Measurements from ENCODE around the gene MRPL42.
"Not testable (repeated sequence)": the region's sequence is repeated elsewhere in the genome, so short reads cannot be mapped to it uniquely, and the experiment has no call there.

Gene MRPL42

GRCh38 chr12:93549174-93549573 lies 81.9 kb downstream of the MRPL42 start:
- DNase-seq (ENCODE audit: low spot score), result no peak

- DNase-seq (ENCODE audit: low spot score), result no peak
Measured at GRCh38 chr12:93550748-93551611, 83.7 kb downstream of the MRPL42 start.

GRCh38 chr12:93552427-93552826 lies 85.1 kb downstream of the MRPL42 start:
- DNase-seq (ENCODE audit: low spot score), result no peak

- DNase-seq (ENCODE audit: low spot score), result not testable (repeated sequence)
Measured at GRCh38 chr12:93557879-93558278, 90.6 kb downstream of the MRPL42 start.

GRCh38 chr12:93558685-93559084 lies 91.4 kb downstream of the MRPL42 start:
- not testable (repeated sequence) for DNase-seq (ENCODE audit: low spot score)

- peak; percentile 59 for DNase-seq (ENCODE audit: low spot score)
Measured at GRCh38 chr12:93563807-93564538, 96.7 kb downstream of the MRPL42 start.

GRCh38 chr12:93565760-93566159 lies 98.4 kb downstream of the MRPL42 start:
- no peak for DNase-seq (ENCODE audit: low spot score)

Measured in hepatic stellate cell (primary cell).